ENCODE results near the gene CD5L.

GRCh38 chr1:157841708-157842107, at the start of gene CD5L:
- TF ChIP-seq, protein P1, sequence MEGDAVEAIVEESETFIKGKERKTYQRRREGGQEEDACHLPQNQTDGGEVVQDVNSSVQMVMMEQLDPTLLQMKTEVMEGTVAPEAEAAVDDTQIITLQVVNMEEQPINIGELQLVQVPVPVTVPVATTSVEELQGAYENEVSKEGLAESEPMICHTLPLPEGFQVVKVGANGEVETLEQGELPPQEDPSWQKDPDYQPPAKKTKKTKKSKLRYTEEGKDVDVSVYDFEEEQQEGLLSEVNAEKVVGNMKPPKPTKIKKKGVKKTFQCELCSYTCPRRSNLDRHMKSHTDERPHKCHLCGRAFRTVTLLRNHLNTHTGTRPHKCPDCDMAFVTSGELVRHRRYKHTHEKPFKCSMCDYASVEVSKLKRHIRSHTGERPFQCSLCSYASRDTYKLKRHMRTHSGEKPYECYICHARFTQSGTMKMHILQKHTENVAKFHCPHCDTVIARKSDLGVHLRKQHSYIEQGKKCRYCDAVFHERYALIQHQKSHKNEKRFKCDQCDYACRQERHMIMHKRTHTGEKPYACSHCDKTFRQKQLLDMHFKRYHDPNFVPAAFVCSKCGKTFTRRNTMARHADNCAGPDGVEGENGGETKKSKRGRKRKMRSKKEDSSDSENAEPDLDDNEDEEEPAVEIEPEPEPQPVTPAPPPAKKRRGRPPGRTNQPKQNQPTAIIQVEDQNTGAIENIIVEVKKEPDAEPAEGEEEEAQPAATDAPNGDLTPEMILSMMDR (IDR thresholded peaks at IDR 0.05 in 2 of 3, conservative IDR thresholded peaks at IDR 0.05 in 1 of 3; ENCODE audit: borderline replicate concordance in 1 of 3, insufficient read depth in 1 of 3, low read depth in 2 of 3, low read length in 2 of 3) = no peak
- no peak for TF ChIP-seq ZNF274 (IDR thresholded peaks at IDR 0.05; ENCODE audit: low read depth, low read length)
- TF ChIP-seq EZH2 (IDR thresholded peaks at IDR 0.05) = no peak
- TF ChIP-seq, protein P2, sequence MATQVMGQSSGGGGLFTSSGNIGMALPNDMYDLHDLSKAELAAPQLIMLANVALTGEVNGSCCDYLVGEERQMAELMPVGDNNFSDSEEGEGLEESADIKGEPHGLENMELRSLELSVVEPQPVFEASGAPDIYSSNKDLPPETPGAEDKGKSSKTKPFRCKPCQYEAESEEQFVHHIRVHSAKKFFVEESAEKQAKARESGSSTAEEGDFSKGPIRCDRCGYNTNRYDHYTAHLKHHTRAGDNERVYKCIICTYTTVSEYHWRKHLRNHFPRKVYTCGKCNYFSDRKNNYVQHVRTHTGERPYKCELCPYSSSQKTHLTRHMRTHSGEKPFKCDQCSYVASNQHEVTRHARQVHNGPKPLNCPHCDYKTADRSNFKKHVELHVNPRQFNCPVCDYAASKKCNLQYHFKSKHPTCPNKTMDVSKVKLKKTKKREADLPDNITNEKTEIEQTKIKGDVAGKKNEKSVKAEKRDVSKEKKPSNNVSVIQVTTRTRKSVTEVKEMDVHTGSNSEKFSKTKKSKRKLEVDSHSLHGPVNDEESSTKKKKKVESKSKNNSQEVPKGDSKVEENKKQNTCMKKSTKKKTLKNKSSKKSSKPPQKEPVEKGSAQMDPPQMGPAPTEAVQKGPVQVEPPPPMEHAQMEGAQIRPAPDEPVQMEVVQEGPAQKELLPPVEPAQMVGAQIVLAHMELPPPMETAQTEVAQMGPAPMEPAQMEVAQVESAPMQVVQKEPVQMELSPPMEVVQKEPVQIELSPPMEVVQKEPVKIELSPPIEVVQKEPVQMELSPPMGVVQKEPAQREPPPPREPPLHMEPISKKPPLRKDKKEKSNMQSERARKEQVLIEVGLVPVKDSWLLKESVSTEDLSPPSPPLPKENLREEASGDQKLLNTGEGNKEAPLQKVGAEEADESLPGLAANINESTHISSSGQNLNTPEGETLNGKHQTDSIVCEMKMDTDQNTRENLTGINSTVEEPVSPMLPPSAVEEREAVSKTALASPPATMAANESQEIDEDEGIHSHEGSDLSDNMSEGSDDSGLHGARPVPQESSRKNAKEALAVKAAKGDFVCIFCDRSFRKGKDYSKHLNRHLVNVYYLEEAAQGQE (IDR thresholded peaks at IDR 0.05; ENCODE audit: low read depth) = no peak
- no peak for TF ChIP-seq SP1 (IDR thresholded peaks at IDR 0.05; ENCODE audit: low read depth)
- no peak for TF ChIP-seq CBX3 (IDR thresholded peaks at IDR 0.05; ENCODE audit: low read depth)
- no peak for TF ChIP-seq MAX (IDR thresholded peaks at IDR 0.05)
- TF ChIP-seq POLR2AphosphoS5 (IDR thresholded peaks at IDR 0.05; ENCODE audit: low read depth, low read length) = no peak
- no peak for TF ChIP-seq YY1 (IDR thresholded peaks at IDR 0.05; ENCODE audit: extremely low read depth, insufficient replicate concordance, low read depth, low read length)

Data from HCT116 (cell line).